Activated CD4-positive, CD25-positive, alpha-beta regulatory T cell (primary cell): ENCODE data around the gene KANSL1.

ENCODE experiments used
- DNase-seq, 4 experiments: peaks; one replicate each; lab custom pipeline; 2025; lab: John Stamatoyannopoulos, UW

KANSL1 gene

GRCh38 chr17:46000292-46000691 lies 192.9 kb downstream of the KANSL1 start:
- DNase-seq = no peak

DNA sequence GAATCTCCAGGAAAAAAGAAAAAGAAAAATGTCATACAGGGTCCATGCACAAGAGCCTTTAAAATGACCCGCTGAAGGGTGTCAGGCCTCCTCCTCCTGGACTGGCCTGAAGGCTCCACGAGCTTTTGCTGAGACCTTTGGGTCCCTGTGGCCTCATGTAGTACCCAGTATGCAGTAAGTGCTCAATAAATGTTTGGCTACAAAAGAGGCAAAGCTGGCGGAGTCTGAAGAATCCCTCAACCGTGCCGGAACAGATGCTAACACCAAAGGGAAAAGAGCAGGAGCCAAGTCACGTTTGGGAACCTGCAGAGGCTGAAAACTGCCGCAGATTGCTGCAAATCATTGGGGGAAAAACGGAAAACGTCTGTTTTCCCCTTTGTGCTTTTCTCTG lies 193.3 kb downstream of the KANSL1 start:
- no peak for DNase-seq

GRCh38 chr17:45998987-45999899 lies 194.0 kb downstream of the KANSL1 start, which contains the start of gene STH:
STH (plus strand) TSS chr17:45999250; CDS start chr17:45999280, 30 bp downstream.
- no peak for DNase-seq

GRCh38 chr17:45997624-45998023 lies 195.6 kb downstream of the KANSL1 start:
- DNase-seq = no peak

GRCh38 chr17:45997166-45997565 lies 196.1 kb downstream of the KANSL1 start:
- no peak for DNase-seq

GRCh38 chr17:45996282-45996937 lies 196.8 kb downstream of the KANSL1 start:
- no peak for DNase-seq

DNA sequence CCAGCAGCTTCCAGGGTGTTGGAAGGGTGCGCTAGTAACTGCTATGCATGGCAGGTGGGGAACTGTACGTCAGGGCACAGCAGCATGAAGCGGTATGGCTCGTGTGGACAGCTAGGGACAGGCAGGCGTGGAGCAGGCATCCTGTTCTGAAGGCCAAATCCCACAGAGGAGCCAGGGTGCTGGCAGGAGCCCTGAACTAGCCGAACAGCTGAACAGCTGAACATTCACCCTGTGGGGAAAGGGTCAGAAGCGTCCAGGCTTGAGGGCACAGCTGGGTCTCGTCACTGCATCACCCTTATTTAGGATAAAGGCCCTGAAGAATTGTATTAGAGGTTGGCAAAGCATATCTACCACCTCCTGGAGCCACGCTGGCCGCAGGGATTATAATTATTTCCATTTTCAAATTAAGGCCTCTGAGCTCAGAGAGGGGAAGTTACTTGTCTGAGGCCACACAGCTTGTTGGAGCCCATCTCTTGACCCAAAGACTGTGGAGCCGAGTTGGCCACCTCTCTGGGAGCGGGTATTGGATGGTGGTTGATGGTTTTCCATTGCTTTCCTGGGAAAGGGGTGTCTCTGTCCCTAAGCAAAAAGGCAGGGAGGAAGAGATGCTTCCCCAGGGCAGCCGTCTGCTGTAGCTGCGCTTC lies 197.5 kb downstream of the KANSL1 start:
- DNase-seq = no peak

GRCh38 chr17:45994987-45995386 lies 198.2 kb downstream of the KANSL1 start:
- no peak for DNase-seq

DNA sequence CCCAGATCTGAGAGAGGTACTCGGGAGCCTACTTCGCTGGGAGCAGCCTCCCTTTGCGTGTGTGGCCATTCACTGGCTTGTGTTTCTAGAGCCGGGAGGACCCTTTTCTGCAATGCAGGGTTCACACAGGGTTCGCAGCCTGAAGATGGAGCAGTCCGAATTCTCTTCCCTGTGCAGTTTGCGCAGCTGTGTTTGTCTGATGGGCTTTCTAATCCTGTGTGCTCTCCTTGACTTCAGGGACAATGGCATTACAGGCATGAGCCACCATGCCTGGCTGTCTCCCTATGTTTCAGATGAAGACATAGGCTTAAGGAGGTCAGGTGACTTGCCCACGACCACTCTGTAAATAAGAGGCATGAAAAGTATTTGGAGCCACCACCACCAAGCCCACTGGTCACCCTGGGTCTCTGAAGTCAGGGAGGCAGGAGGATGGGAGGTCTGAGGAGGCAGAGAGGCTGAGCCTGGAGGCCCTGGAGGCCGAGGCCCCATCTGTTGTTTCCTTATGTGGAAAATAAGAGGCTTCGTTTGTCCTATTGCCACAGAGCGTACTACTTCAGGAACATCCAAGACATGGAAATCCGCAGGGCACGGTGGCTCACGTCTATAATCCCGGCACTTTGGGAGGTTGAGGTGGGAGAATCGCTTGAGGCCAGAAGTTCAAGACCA lies 199.1 kb downstream of the KANSL1 start:
- no peak for DNase-seq

DNA sequence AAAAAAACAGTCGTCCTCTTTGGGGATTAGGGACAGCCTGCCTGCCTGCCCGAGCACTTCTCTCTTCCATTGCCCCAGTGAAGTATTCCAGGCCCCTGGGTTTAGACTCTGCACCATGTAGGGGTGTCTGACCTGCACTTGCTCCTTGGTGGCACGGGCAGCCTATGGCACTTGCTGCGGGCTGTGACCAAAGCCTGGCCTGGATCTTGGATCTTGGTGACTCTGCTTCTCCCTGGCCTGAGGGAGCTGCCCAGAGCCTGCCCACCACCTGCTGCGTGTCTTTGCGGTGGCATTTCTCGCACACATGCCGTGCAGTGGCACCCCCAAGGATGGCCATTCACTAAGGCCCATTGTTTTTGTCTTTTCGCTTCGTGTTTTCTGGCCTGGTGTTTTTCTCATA lies 200.3 kb downstream of the KANSL1 start:
- DNase-seq = no peak

DNA sequence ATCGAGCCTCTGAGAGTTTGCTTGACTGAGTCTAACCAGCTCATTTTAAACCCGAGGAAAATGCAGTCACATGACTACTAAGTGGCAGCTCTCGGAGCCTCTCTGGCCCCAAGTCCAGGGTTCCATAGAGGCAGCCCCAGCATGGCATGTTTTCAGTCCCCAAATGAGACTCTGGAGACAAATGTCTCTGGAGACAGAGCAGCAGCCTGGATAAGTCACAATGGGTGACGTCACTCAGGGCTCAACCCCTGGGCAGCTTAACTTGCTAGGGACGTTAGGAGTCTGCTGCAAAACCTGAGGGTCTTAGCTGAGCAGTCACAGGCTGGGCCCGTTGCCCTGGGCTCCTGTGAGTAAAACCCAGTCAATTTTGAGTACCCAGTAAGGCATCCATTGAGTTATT lies 201.1 kb downstream of the KANSL1 start:
- no peak for DNase-seq

GRCh38 chr17:45991341-45991740 lies 201.9 kb downstream of the KANSL1 start:
- DNase-seq = no peak

DNA sequence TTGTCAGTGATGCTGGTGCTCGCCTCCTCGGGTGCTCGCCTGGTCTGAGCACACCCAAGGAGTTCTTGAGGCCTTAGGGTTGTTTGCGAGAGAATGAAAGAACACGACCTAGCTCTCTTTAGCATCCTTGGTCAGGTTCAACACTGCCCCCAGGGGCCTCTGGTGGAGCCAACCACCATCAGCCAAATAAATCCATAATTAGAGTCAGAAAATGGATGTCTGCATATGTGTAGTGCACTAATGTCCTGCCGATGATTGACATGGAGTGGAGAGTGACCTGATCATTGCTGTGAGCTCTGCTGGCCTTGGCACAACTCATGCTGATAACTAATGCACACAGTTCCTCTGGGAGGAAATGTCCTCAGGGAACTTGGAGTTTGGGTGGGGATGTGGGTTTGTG lies 202.3 kb downstream of the KANSL1 start:
- DNase-seq = no peak

GRCh38 chr17:45989759-45990158 lies 203.5 kb downstream of the KANSL1 start:
- no peak for DNase-seq

GRCh38 chr17:45987706-45988105 lies 205.5 kb downstream of the KANSL1 start:
- DNase-seq = no peak

GRCh38 chr17:45986056-45986455 lies 207.2 kb downstream of the KANSL1 start:
- no peak for DNase-seq

GRCh38 chr17:45985447-45985846 lies 207.8 kb downstream of the KANSL1 start:
- no peak for DNase-seq

GRCh38 chr17:45984368-45984767 lies 208.9 kb downstream of the KANSL1 start:
- no peak for DNase-seq

DNA sequence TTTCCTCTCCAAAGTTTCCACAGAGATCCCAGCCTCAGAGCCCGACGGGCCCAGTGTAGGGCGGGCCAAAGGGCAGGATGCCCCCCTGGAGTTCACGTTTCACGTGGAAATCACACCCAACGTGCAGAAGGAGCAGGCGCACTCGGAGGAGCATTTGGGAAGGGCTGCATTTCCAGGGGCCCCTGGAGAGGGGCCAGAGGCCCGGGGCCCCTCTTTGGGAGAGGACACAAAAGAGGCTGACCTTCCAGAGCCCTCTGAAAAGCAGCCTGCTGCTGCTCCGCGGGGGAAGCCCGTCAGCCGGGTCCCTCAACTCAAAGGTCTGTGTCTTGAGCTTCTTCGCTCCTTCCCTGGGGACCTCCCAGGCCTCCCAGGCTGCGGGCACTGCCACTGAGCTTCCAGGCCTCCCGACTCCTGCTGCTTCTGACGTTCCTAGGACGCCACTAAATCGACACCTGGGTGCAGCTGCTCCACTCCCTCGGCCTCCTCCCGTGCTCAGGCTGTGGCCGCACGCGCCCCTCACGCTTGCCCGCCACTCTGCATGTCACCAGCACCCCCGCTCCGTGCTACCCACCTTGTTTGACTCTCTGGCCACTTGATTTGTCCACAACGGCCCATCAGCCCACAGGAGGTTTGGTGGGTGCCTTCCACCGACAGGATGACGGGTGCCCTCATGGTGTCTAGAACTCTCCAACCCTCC lies 209.5 kb downstream of the KANSL1 start:
- DNase-seq = no peak

DNA sequence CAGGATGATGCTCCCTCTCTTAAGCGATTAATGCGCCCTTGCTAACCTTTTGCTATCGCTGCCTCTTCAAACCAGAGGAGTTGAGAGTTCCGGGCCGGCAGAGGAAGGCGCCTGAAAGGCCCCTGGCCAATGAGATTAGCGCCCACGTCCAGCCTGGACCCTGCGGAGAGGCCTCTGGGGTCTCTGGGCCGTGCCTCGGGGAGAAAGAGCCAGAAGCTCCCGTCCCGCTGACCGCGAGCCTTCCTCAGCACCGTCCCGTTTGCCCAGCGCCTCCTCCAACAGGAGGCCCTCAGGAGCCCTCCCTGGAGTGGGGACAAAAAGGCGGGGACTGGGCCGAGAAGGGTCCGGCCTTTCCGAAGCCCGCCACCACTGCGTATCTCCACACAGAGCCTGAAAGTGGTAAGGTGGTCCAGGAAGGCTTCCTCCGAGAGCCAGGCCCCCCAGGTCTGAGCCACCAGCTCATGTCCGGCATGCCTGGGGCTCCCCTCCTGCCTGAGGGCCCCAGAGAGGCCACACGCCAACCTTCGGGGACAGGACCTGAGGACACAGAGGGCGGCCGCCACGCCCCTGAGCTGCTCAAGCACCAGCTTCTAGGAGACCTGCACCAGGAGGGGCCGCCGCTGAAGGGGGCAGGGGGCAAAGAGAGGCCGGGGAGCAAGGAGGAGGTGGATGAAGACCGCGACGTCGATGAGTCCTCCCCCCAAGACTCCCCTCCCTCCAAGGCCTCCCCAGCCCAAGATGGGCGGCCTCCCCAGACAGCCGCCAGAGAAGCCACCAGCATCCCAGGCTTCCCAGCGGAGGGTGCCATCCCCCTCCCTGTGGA lies 210.2 kb downstream of the KANSL1 start:
- DNase-seq = no peak

GRCh38 chr17:45981306-45981705 lies 211.9 kb downstream of the KANSL1 start:
- no peak for DNase-seq
